GM21526 (cell line): ENCODE measurements around the gene KCNQ5.
"Not testable (repeated sequence)": the region's sequence is repeated elsewhere in the genome, so short reads cannot be mapped to it uniquely, and the experiment has no call there.

Source experiments
- ATAC-seq: cut with Tn5 transposase; IDR thresholded peaks from one replicate; pipeline ENCODE4 v1.9.1; 2021; ENCODE audit warnings: moderate library complexity; ENCODE audit not compliant: unreplicated experiment, low FRiP score

Gene KCNQ5

GRCh38 chr6:72876256-72876655, 254.4 kb downstream of the KCNQ5 start:
- no peak for ATAC-seq

GRCh38 chr6:72886170-72886569, 264.3 kb downstream of the KCNQ5 start:
- ATAC-seq, result no peak

- no peak for ATAC-seq
Measured at GRCh38 chr6:72890233-72890632, 268.4 kb downstream of the KCNQ5 start.

GRCh38 chr6:72890671-72891070, 268.8 kb downstream of the KCNQ5 start:
- no peak for ATAC-seq

- ATAC-seq, result no peak
Measured at GRCh38 chr6:72892901-72893300, 271.0 kb downstream of the KCNQ5 start.

- ATAC-seq, result no peak
Measured at GRCh38 chr6:72894091-72894490, 272.2 kb downstream of the KCNQ5 start.

- ATAC-seq, result not testable (repeated sequence)
Measured at GRCh38 chr6:72898313-72898712, 276.4 kb downstream of the KCNQ5 start.

- no peak for ATAC-seq
Measured at GRCh38 chr6:72905705-72906478, 284.0 kb downstream of the KCNQ5 start.

GRCh38 chr6:72911463-72912155, 289.7 kb downstream of the KCNQ5 start:
- no peak for ATAC-seq

- no peak for ATAC-seq
Measured at GRCh38 chr6:72913797-72914196, 291.9 kb downstream of the KCNQ5 start.

GRCh38 chr6:72916298-72916697, 294.4 kb downstream of the KCNQ5 start:
- no peak for ATAC-seq

GRCh38 chr6:72916906-72917305, 295.0 kb downstream of the KCNQ5 start:
- ATAC-seq, result no peak

GRCh38 chr6:72922401-72922800, 300.5 kb downstream of the KCNQ5 start:
- ATAC-seq, result no peak

- ATAC-seq, result no peak
Measured at GRCh38 chr6:72925136-72925535, 303.3 kb downstream of the KCNQ5 start.

GRCh38 chr6:72930556-72931132, 308.8 kb downstream of the KCNQ5 start:
- no peak for ATAC-seq

- no peak for ATAC-seq
Measured at GRCh38 chr6:72931325-72931887, 309.5 kb downstream of the KCNQ5 start.

- ATAC-seq, result no peak
Measured at GRCh38 chr6:72933233-72933632, 311.4 kb downstream of the KCNQ5 start.

- ATAC-seq, result no peak
Measured at GRCh38 chr6:72936766-72937559, 315.1 kb downstream of the KCNQ5 start.

- ATAC-seq, result no peak
Measured at GRCh38 chr6:72938104-72938503, 316.2 kb downstream of the KCNQ5 start.

- no peak for ATAC-seq
Measured at GRCh38 chr6:72939004-72939403, 317.1 kb downstream of the KCNQ5 start.

- no peak for ATAC-seq
Measured at GRCh38 chr6:72940265-72940664, 318.4 kb downstream of the KCNQ5 start.
